Measurements from ENCODE around the gene NIT1. TPM values are rescaled to one million over a fixed set of nuclear protein-coding genes. Genes with fewer than 3 reads are reported as not detected.
A peak's percentile ranks its signal among the peaks of the same experiment; 100 is the strongest.

Gene NIT1
- polyA plus RNA-seq, 4 donors: 45.3 to 57.5 (median 51.8) TPM

- no peak for DNase-seq (ENCODE audit: low read depth in 4 of 4, low spot score in 2 of 4)
These were observed 23.0 kb downstream of the NIT1 start for GRCh38 chr1:161140755-161141400.

GRCh38 chr1:161145832-161146231 is 27.9 kb downstream of the NIT1 start:
- no peak for DNase-seq (ENCODE audit: low read depth in 4 of 4, low spot score in 2 of 4)

- DNase-seq (ENCODE audit: low read depth in 4 of 4, low spot score in 2 of 4): no peak
These were observed 35.3 kb downstream of the NIT1 start for GRCh38 chr1:161153176-161153575.

GRCh38 chr1:161153682-161154337 is 35.9 kb downstream of the NIT1 start, which contains the start of gene UFC1:
TSS of gene UFC1 (plus strand) at chr1:161153978. CDS start at chr1:161153998, 20 bp downstream.
- DNase-seq (ENCODE audit: low read depth in 4 of 4, low spot score in 2 of 4): peak; percentile 78 to 97 (median 84)

- no peak for DNase-seq (ENCODE audit: low read depth in 4 of 4, low spot score in 2 of 4)
These were observed 40.0 kb downstream of the NIT1 start for GRCh38 chr1:161157867-161158266.

GRCh38 chr1:161158316-161159010 is 40.6 kb downstream of the NIT1 start:
- DNase-seq (ENCODE audit: low read depth in 4 of 4, low spot score in 2 of 4): no peak

GRCh38 chr1:161159087-161159912 is 41.4 kb downstream of the NIT1 start, which contains the start of gene USP21:
TSS of gene USP21 (plus strand) at chr1:161159500. CDS start at chr1:161160641, 1,141 bp downstream.
- DNase-seq (ENCODE audit: low read depth in 4 of 4, low spot score in 2 of 4): peak in 3 of 4 donors; percentile 80 to 91 (median 89)

GRCh38 chr1:161159913-161160243 is 42.0 kb downstream of the NIT1 start:
- DNase-seq (ENCODE audit: low read depth in 4 of 4, low spot score in 2 of 4): no peak

- DNase-seq (ENCODE audit: low read depth in 4 of 4, low spot score in 2 of 4): no peak
These were observed 42.8 kb downstream of the NIT1 start for GRCh38 chr1:161160671-161161145.

- DNase-seq (ENCODE audit: low read depth in 4 of 4, low spot score in 2 of 4): no peak
These were observed 43.7 kb downstream of the NIT1 start for GRCh38 chr1:161161652-161162051.

GRCh38 chr1:161162052-161162451 is 44.1 kb downstream of the NIT1 start:
- no peak for DNase-seq (ENCODE audit: low read depth in 4 of 4, low spot score in 2 of 4)

- no peak for DNase-seq (ENCODE audit: low read depth in 4 of 4, low spot score in 2 of 4)
These were observed 44.9 kb downstream of the NIT1 start for GRCh38 chr1:161162806-161163205.

- DNase-seq (ENCODE audit: low read depth in 4 of 4, low spot score in 2 of 4): no peak
These were observed 45.9 kb downstream of the NIT1 start for GRCh38 chr1:161163793-161164192.

GRCh38 chr1:161164901-161165610 is 47.2 kb downstream of the NIT1 start:
- no peak for DNase-seq (ENCODE audit: low read depth in 4 of 4, low spot score in 2 of 4)

- DNase-seq (ENCODE audit: low read depth in 4 of 4, low spot score in 2 of 4): peak; percentile 87 to 97 (median 94)
These were observed 48.1 kb downstream of the NIT1 start, which contains the start of gene PPOX for GRCh38 chr1:161165742-161166668. TSS of gene PPOX (plus strand) at chr1:161166426. CDS start at chr1:161166848, 422 bp downstream.

GRCh38 chr1:161166669-161167548 is 49.0 kb downstream of the NIT1 start:
- DNase-seq (ENCODE audit: low read depth in 4 of 4, low spot score in 2 of 4): no peak

- no peak for DNase-seq (ENCODE audit: low read depth in 4 of 4, low spot score in 2 of 4)
These were observed 51.0 kb downstream of the NIT1 start for GRCh38 chr1:161168906-161169305.
